Measurements from ENCODE around the gene LIMS2. TPM values are rescaled to one million over a fixed set of nuclear protein-coding genes. Genes with fewer than 3 reads are reported as not detected.

LIMS2 gene
- total RNA-seq, 2 experiments from 2014 or later = 1.6 to 24.9 TPM

DNA sequence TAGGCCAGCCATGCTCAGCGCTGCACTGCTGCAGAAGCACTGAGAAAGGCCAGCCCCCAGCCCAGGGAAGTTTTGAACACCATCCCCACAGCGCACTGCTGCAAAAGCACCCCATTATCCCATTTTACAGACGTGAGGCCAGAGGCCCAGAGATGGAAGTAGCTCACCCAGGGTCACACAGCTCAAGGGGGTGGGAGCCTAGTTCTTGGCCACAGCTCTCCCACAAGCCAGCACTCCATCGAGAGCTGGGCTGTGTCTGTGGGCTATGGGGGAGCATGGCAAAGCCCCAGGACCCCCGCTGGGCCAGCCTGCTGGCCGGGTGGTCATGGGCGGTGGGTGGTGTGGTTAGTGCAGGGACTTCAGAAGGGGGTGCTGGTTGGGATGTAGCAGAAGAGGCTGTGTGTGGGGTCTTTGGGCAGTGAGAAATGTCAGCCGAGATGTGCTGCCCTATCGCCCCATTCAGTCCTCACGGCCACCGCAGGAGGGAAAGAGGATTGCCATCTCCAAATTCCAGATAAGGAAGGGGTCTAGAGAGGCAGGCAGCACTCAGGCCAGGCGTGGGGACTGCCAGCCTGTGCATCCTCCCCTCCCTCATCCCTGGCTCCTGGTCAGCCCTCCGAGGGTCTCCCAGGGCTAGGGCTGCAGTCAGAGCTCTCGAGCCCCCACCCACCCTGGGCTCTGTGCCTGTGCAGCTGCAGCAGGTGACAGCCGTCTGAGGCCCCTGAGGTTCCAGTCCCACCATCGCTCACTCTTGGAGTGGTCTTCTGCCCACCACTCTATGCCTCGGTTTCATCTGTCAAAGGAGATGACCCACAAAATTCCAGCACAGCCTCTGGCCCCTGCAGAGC, 46.3 kb downstream of the LIMS2 start:
- ChIA-PET POLR2A (interaction anchor here (1.1 kb wide), 1 partner anchor 11 kb away, joined by 3 read pairs; no protein-coding TSS in a partner anchor), CTCF (ENCODE audit: unreplicated experiment) (no interaction called here)
- Histone ChIP-seq H3K4me3 (ENCODE audit: low read depth, low read length, poor library complexity, severe bottlenecking) (no peak overlapping the region), H3K79me2 (ENCODE audit: insufficient read depth, low read depth, low read length) (no peaks in the 10 kb centered on the region), H3K27ac (ENCODE audit: low read depth, low read length, poor library complexity, severe bottlenecking) (no peak overlapping the region), H3K9me3 (ENCODE audit: low read length) (no peaks in the 10 kb centered on the region), H2AFZ (ENCODE audit: low read length) (no peak overlapping the region), H3K9me2 (ENCODE audit: insufficient read depth, low read length) (no peaks in the 10 kb centered on the region), H3K4me1 (ENCODE audit: insufficient read depth, low read length, poor library complexity, severe bottlenecking) (no peaks in the 10 kb centered on the region), H3K36me3 (ENCODE audit: insufficient read depth, low read length) (no peaks in the 10 kb centered on the region), H4K20me1 (ENCODE audit: insufficient read depth, low read length) (no peaks in the 10 kb centered on the region), H3K4me2 (ENCODE audit: low read length) (no peak overlapping the region)
- DNase-seq (ENCODE audit: low spot score) = no peak
- no TSS peak for BruUV-seq (replicated peaks)
- intact Hi-C loops (cut with micrococcal nuclease; ENCODE audit: unreplicated experiment) = no loop called here
- TF ChIP-seq CTCF (conservative IDR thresholded peaks at IDR 0.05; ENCODE audit: low read length) = no peak
- TF ChIP-seq EZH2phosphoT487 (IDR thresholded peaks at IDR 0.05; ENCODE audit: borderline replicate concordance, low read depth, low read length) = no peak

DNA sequence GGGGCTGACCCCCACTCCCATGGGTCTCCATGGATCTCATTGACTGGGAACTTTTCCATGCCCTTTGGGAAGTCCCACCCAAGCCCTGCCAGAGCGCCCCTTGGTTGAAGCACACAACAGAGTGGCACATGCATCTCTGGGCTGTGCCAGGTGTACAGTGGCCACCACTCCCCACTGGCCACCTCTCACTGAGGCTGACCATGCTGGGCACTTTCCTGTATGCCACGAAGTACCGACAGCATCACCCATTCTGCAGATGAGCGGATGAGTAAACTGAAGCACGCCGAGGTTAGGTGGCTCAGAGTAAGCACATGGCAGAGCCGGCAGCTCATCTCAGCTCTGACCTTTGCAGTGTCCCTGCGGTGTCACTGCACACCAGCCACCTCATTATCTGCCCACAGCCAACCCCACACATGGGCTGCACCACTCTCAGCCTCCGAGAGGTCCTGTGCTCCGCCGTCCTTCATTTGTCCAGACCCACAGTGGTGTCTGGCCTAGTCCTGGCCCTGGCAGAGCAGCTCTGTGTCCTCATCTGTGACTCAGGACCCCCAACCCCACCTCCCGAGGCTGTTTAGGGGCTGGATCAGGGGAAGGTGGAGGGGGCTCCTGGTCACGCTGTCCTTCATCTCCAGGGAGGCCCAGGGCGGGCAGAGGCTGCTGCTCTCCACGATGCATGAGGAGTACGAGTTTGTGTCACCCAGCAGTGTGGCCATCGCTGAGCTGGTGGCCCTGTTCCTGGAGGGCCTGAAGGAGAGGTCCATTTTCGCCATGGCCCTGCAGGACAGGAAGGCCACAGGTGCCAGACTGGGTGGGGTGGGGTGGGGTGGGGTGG, 47.4 kb downstream of the LIMS2 start:
- ChIA-PET POLR2A (no interaction called here), CTCF (ENCODE audit: unreplicated experiment) (no interaction called here)
- DNase-seq (ENCODE audit: low spot score) = no peak
- H3K36me3 ChIP-seq (ENCODE audit: insufficient read depth, low read length) = no peaks in the 10 kb centered on the region
- intact Hi-C loops (cut with micrococcal nuclease; ENCODE audit: unreplicated experiment) = no loop called here
- H4K20me1 ChIP-seq (ENCODE audit: insufficient read depth, low read length) = no peaks in the 10 kb centered on the region
- no peaks in the 10 kb centered on the region for H3K4me1 ChIP-seq (ENCODE audit: insufficient read depth, low read length, poor library complexity, severe bottlenecking)
- no peak overlapping the region for H2AFZ ChIP-seq (ENCODE audit: low read length)
- H3K27ac ChIP-seq (ENCODE audit: low read depth, low read length, poor library complexity, severe bottlenecking) = no peak overlapping the region
- H3K9me2 ChIP-seq (ENCODE audit: insufficient read depth, low read length) = no peaks in the 10 kb centered on the region
- H3K79me2 ChIP-seq (ENCODE audit: insufficient read depth, low read depth, low read length) = no peaks in the 10 kb centered on the region
- TF ChIP-seq CTCF (conservative IDR thresholded peaks at IDR 0.05; ENCODE audit: low read length) = no peak
- TF ChIP-seq EZH2phosphoT487 (IDR thresholded peaks at IDR 0.05; ENCODE audit: borderline replicate concordance, low read depth, low read length) = no peak
- no peaks in the 10 kb centered on the region for H3K9me3 ChIP-seq (ENCODE audit: low read length)
- H3K4me3 ChIP-seq (ENCODE audit: low read depth, low read length, poor library complexity, severe bottlenecking) = no peak overlapping the region
- no TSS peak for BruUV-seq (replicated peaks)
- no peak overlapping the region for H3K4me2 ChIP-seq (ENCODE audit: low read length)
